K562 (cell line): ENCODE results near the gene KLK3. TPM values are rescaled to one million over a fixed set of nuclear protein-coding genes. Genes with fewer than 3 reads are reported as not detected.

ENCODE experiments used
- ATAC-seq: fragments of 200-7000 bp; cut with Tn5 transposase; 3 replicates; pipeline ENCODE4 v1.9.1; 2020; ENCODE audit warnings: moderate library complexity
- BruUV-seq: library from RNA; stranded (reverse); fragments of 400-500 nt; replicated peaks from 2 replicates; lab custom pipeline; 2021; lab: Mats Ljungman, UMichigan
- CTCF ChIA-PET: fragments of 300-600 bp; formaldehyde crosslinking; extraction: SDS; loops from one replicate; lab custom pipeline; 2021; ENCODE audit warnings: low intra/inter-chr PET ratio; lab: Yijun Ruan, JAX
- POLR2A ChIA-PET: fragments of 300-600, 350-650 bp; sonication (Branson Sonifier 250); formaldehyde crosslinking; extraction: SDS; loops from one replicate; lab custom pipeline; 2021; ENCODE audit warnings: antibody characterized with exemption, inconsistent platforms; lab: Yijun Ruan, JAX
- DNase-seq, 4 experiments: peaks; one replicate each; pipeline versions ENCODE4 v3.0.0 to v3.0.0-alpha.2; 2011 to 2018; ENCODE audit warnings: low spot score in 3 of 4, mixed read lengths in 3 of 4; ENCODE audit errors: extremely low read depth in 1 of 4
- FAIRE-seq: peaks from 2 replicates; lab custom pipeline; 2011; peaks lifted over from hg19 to GRCh38; lab: Jason Lieb, UNC
- H2AFZ ChIP-seq: 2 replicates; pipeline ENCODE4 v1.6.0; 2011; ENCODE audit warnings: low read depth, low read length, control low read depth, inconsistent platforms
- H3K27ac ChIP-seq: fragments of 200-600 bp; 3 replicates; pipeline ENCODE4 v1.8.0; 2011; ENCODE audit warnings: low read depth, mild to moderate bottlenecking, control low read depth, inconsistent platforms, low read length, moderate library complexity, mixed read lengths; ENCODE audit errors: extremely low read depth
- H3K27me3 ChIP-seq, 2 experiments: fragments of 300-600 bp in 1 of 2; 2 replicates in 1 of 2; 3 replicates in 1 of 2; pipeline versions ENCODE4 v1.6.0 to v1.8.0; 2011; ENCODE audit warnings: inconsistent platforms in 2 of 2, low read length in 2 of 2, mild to moderate bottlenecking in 1 of 2, mixed read lengths in 1 of 2, moderate library complexity in 1 of 2; ENCODE audit not compliant: control insufficient read depth in 2 of 2, insufficient read depth in 2 of 2
- H3K36me3 ChIP-seq: fragments of 300-600 bp; 3 replicates; pipeline ENCODE4 v1.8.0; 2011; ENCODE audit warnings: mild to moderate bottlenecking, low read length, inconsistent platforms; ENCODE audit not compliant: control insufficient read depth, insufficient read depth
- H3K4me1 ChIP-seq, 2 experiments: fragments of 200-600 bp in 1 of 2; replicated peaks in 1 of 2; 2 replicates in 1 of 2; 3 replicates in 1 of 2; pipeline versions ENCODE4 v1.5.1 to v1.8.0; 2011; ENCODE audit warnings: inconsistent platforms in 2 of 2, low read length in 2 of 2, mild to moderate bottlenecking in 1 of 2, mixed read lengths in 1 of 2, moderate library complexity in 1 of 2; ENCODE audit not compliant: control insufficient read depth in 2 of 2, insufficient read depth in 2 of 2
- H3K4me2 ChIP-seq: 2 replicates; pipeline ENCODE4 v1.6.1; 2011; ENCODE audit warnings: low read length, control low read depth, inconsistent platforms, mixed read lengths; ENCODE audit not compliant: insufficient read depth
- H3K4me3 ChIP-seq: fragments of 200-600 bp; sonication (generic), shearing (Covaris generic); 2 replicates; pipeline ENCODE4 v1.5.1; 2016; ENCODE audit warnings: control low read depth, inconsistent platforms
- H3K79me2 ChIP-seq: fragments of 200-600 bp; 3 replicates; pipeline ENCODE4 v1.8.0; 2011; ENCODE audit warnings: low read length, inconsistent platforms; ENCODE audit not compliant: control insufficient read depth, insufficient read depth
- H3K9ac ChIP-seq, 2 experiments: 2 replicates each; pipeline versions ENCODE4 v1.6.0 to v1.6.1; 2011; ENCODE audit warnings: low read depth in 2 of 2, low read length in 2 of 2, control low read depth in 1 of 2, inconsistent platforms in 1 of 2, mild to moderate bottlenecking in 1 of 2, mixed read lengths in 1 of 2; ENCODE audit not compliant: insufficient read depth in 1 of 2
- H3K9me1 ChIP-seq: one replicate; pipeline ENCODE4 v1.6.0; 2011; ENCODE audit warnings: inconsistent platforms, mild to moderate bottlenecking, low read length, moderate library complexity; ENCODE audit not compliant: control insufficient read depth, insufficient read depth
- H3K9me3 ChIP-seq: replicated peaks from 2 replicates; pipeline ENCODE4 v1.5.1; 2011; ENCODE audit warnings: low read depth, low read length, inconsistent platforms; ENCODE audit not compliant: control insufficient read depth, insufficient read depth
- H4K20me1 ChIP-seq: replicated peaks from 2 replicates; pipeline ENCODE4 v1.6.1; 2011; ENCODE audit warnings: low read length, inconsistent platforms, mixed read lengths; ENCODE audit not compliant: control insufficient read depth, insufficient read depth
- FOXM1 ChIP-seq, 2 experiments: fragments of 450-650 bp in 1 of 2; sonication (generic) in 1 of 2; formaldehyde crosslinking in 1 of 2; IDR thresholded peaks; 2 replicates each; pipeline versions ENCODE4 v1.6.1 to v1.9.0; 2017 to 2022; ENCODE audit warnings: low read depth in 2 of 2, mild to moderate bottlenecking in 2 of 2, missing genetic modification reagents in 1 of 2, moderate library complexity in 1 of 2
- HNRNPLL ChIP-seq: fragments of 200-400 bp; formaldehyde crosslinking; IDR thresholded peaks from 2 replicates; pipeline ENCODE4 v1.6.1; 2017; ENCODE audit warnings: low read length, low read depth, mild to moderate bottlenecking; ENCODE audit not compliant: poor library complexity, severe bottlenecking
- MCM2 ChIP-seq: fragments of 450-650 bp; IDR thresholded peaks from 2 replicates; pipeline ENCODE4 v1.6.1; 2017; ENCODE audit warnings: low read depth, mild to moderate bottlenecking
- PRPF4 ChIP-seq: fragments of 200-400 bp; formaldehyde crosslinking; IDR thresholded peaks from one replicate; pipeline ENCODE4 v1.6.1; 2017; ENCODE audit warnings: low read length, low read depth, mild to moderate bottlenecking; ENCODE audit not compliant: insufficient read depth, poor library complexity, severe bottlenecking
- SP2 ChIP-seq: IDR thresholded peaks from 2 replicates; pipeline ENCODE4 v1.6.1; 2011; ENCODE audit warnings: mild to moderate bottlenecking, low read depth, low read length, moderate library complexity; ENCODE audit not compliant: poor library complexity, severe bottlenecking; ENCODE audit errors: extremely low read depth
- WGBS: fragments of 100-300 bp; shearing (Covaris generic); methylation state at CpG from one replicate; pipeline ENCODE4 v1.1.6; 2016; ENCODE audit warnings: low coverage, mixed read lengths; ENCODE audit not compliant: insufficient coverage; ENCODE audit errors: missing lambda C conversion rate; 5-methylcytosine and 5-hydroxymethylcytosine counted together
- in situ Hi-C: fragments of 300-500 bp; cut with MboI; formaldehyde crosslinking; loops from 4 replicates; pipeline ENCODE4 v1.15.0; 2018; ENCODE audit warnings: inconsistent platforms, mixed read lengths
- intact Hi-C: fragments of 100-400 bp; cut with micrococcal nuclease; formaldehyde crosslinking; loops from 2 replicates; pipeline ENCODE4 v1.14.2; 2022
- polyA plus RNA-seq, 8 experiments: library from polyadenylated mRNA; depleted of rRNA in 4 of 8; stranded (reverse) in 5 of 8; unstranded in 3 of 8; fragments of >200 nt; fragmentation: Nextera tagmentation in 2 of 8; fragmentation: Illumina TruSeq in 1 of 8; extraction: Ambion mirVana in 2 of 8; extraction: Trizol in 1 of 8; gene quantifications; 2 replicates each; pipeline versions ENCODE4 v1.2.1 to v1.2.3, GENCODE V29; 2011 to 2014; ENCODE audit warnings: inconsistent platforms in 1 of 8, missing spikeins in 1 of 8
- total RNA-seq, 7 experiments: library from RNA; depleted of rRNA in 6 of 7; stranded (reverse); fragments of >200 nt in 6 of 7; fragmentation: Illumina TruSeq in 2 of 7; extraction: Trizol in 2 of 7; gene quantifications; 2 replicates each; pipeline versions ENCODE4 v1.2.1 to v1.2.3, GENCODE V29; 2011 to 2021; ENCODE audit warnings: low replicate concordance in 1 of 7

KLK3 gene
- total and polyA plus RNA-seq, 9 of the 15 experiments (the other 6 are each of a cell fraction or from before 2014, with no cell fraction given), result not detected

DNA sequence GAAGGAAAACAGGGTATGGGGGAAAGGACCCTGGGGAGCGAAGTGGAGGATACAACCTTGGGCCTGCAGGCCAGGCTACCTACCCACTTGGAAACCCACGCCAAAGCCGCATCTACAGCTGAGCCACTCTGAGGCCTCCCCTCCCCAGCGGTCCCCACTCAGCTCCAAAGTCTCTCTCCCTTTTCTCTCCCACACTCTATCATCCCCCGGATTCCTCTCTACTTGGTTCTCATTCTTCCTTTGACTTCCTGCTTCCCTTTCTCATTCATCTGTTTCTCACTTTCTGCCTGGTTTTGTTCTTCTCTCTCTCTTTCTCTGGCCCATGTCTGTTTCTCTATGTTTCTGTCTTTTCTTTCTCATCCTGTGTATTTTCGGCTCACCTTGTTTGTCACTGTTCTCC is 2.7 kb downstream of the KLK3 start:
- BruUV-seq, result no TSS peak
- intact Hi-C loops (no loop called here), in situ Hi-C loops (no loop called here)
- 0 out of 2 replicates have a peak, but pooled peaks cover 3% of the 10 kb centered on the region for H4K20me1 ChIP-seq
- peaks cover 0 to 4% of the 10 kb centered on the region in 2 experiments; a peak in 2 of 5 replicates for H3K4me1 ChIP-seq
- no peaks in the 10 kb centered on the region for H3K9me1 ChIP-seq
- ChIA-PET CTCF (no interaction called here), POLR2A (interaction anchor here (0.6 kb wide), 1 partner anchor 24 kb away, joined by 3 read pairs; no protein-coding TSS in a partner anchor)
- FAIRE-seq (no peak), ATAC-seq (no peak), DNase-seq (no peak)
- no peaks in the 10 kb centered on the region for H3K79me2 ChIP-seq
- H3K9me3 ChIP-seq, result no peaks in the 10 kb centered on the region
- WGBS, result 0% methylated on average over 6 of the region's 6 CpGs
- H3K4me3 ChIP-seq, result no peak overlapping the region
- peaks cover 18 to 67% of the 10 kb centered on the region in 2 experiments; a peak in 4 of 5 replicates for H3K27me3 ChIP-seq
- H3K36me3 ChIP-seq, result no peaks in the 10 kb centered on the region
- H3K9ac ChIP-seq, result no peak overlapping the region
- TF ChIP-seq PRPF4, result no peak
- no peak for TF ChIP-seq MCM2
- no peak for TF ChIP-seq HNRNPLL
- no peak for TF ChIP-seq SP2
- TF ChIP-seq FOXM1 (IDR thresholded peaks at IDR 0.05; ENCODE audit: low read depth), result no peak
- no peak for TF ChIP-seq FOXM1 (CRISPR knock-in tag; IDR thresholded peaks at IDR 0.05; ENCODE audit: low read depth)
- H3K4me2 ChIP-seq, result no peak overlapping the region
- no peak overlapping the region for H2AFZ ChIP-seq
- H3K27ac ChIP-seq, result no peak overlapping the region
